ENCODE results near the gene TTI1. TPM values are rescaled to one million over a fixed set of nuclear protein-coding genes. Genes with fewer than 3 reads are reported as not detected.

The TTI1 gene
- total RNA-seq, 4 donors from 2014 or later: 8.2 to 14.2 (median 10.8) TPM

DNA sequence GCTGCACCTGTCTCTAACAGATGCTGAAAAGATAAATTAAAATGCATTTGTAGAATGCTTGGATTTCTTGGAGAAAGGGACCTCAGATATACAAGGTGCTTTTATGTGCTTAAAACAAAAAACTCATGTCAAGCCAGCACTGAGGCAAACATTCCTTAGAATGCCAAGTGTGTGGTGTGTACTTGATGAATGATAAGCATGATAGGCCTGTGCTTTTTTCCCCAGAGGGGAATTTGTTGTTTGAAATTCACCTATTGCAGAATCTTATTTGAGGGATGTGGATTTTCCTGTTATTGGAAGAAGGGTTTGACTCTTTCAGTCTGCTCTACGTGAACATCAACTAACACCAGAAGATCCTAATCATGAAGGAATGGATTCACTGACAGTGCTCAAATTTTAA is 28.8 kb downstream of the TTI1 start:
- Histone ChIP-seq H3K4me3 (no peak overlapping the region), H3K4me1 (no peaks in the 10 kb centered on the region), H3K9me3 (no peaks in the 10 kb centered on the region), H3K36me3 (peaks cover 0 to 73% (median 0%) of the 10 kb centered on the region in 3 donors), H3K27me3 (no peaks in the 10 kb centered on the region), H3K27ac (no peak overlapping the region)
- DNase-seq (ENCODE audit: low spot score in 2 of 2): no peak
- TF ChIP-seq EP300 (IDR thresholded peaks at IDR 0.05) (no peak), POLR2A (IDR thresholded peaks at IDR 0.05) (no peak), CTCF (IDR thresholded peaks at IDR 0.05) (no peak)
- 81 to 92% methylated on average over 1 of the region's 1 CpG for WGBS, 2 donors

DNA sequence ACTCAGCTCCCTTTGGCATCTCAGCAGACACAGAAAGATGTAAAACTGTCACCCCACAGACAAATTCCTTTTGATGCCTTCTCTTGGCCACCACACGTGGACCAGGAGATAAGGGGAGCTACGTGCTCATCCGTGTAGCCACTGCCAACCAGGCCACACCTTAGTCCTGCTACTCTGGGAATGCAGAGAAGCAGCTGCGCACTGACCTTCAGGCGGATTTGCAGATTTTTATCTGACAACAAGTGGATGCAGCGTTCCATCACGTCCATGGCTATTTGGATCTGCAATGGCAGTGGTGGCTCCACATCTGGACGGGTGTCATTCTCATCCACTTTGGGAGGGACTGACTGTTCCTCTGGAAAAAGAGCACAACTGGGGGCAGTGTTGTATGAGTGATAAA is 30.8 kb downstream of the TTI1 start:
- no peak overlapping the region for H3K27ac ChIP-seq
- H3K4me3 ChIP-seq: no peak overlapping the region
- WGBS, 2 donors: 91% methylated on average over 8 of the region's 8 CpGs
- DNase-seq (ENCODE audit: low spot score in 2 of 2): no peak
- H3K36me3 ChIP-seq: peaks cover 0 to 80% (median 5%) of the 10 kb centered on the region in 3 donors
- no peaks in the 10 kb centered on the region for H3K4me1 ChIP-seq
- no peaks in the 10 kb centered on the region for H3K27me3 ChIP-seq
- TF ChIP-seq CTCF (IDR thresholded peaks at IDR 0.05) (no peak), POLR2A (IDR thresholded peaks at IDR 0.05) (no peak), EP300 (IDR thresholded peaks at IDR 0.05) (no peak)
- no peaks in the 10 kb centered on the region for H3K9me3 ChIP-seq

GRCh38 chr20:38001981-38002380 is 31.3 kb downstream of the TTI1 start:
- H3K4me3 ChIP-seq: no peak overlapping the region
- 93 to 94% methylated on average over 4 of the region's 4 CpGs for WGBS, 2 donors
- peaks cover 0 to 83% (median 5%) of the 10 kb centered on the region in 3 donors for H3K36me3 ChIP-seq
- DNase-seq (ENCODE audit: low spot score in 2 of 2): no peak
- H3K4me1 ChIP-seq: no peaks in the 10 kb centered on the region
- H3K27ac ChIP-seq: no peak overlapping the region
- no peaks in the 10 kb centered on the region for H3K9me3 ChIP-seq
- no peaks in the 10 kb centered on the region for H3K27me3 ChIP-seq
- TF ChIP-seq CTCF (IDR thresholded peaks at IDR 0.05): no peak
- no peak for TF ChIP-seq POLR2A (IDR thresholded peaks at IDR 0.05)
- no peak for TF ChIP-seq EP300 (IDR thresholded peaks at IDR 0.05)

DNA sequence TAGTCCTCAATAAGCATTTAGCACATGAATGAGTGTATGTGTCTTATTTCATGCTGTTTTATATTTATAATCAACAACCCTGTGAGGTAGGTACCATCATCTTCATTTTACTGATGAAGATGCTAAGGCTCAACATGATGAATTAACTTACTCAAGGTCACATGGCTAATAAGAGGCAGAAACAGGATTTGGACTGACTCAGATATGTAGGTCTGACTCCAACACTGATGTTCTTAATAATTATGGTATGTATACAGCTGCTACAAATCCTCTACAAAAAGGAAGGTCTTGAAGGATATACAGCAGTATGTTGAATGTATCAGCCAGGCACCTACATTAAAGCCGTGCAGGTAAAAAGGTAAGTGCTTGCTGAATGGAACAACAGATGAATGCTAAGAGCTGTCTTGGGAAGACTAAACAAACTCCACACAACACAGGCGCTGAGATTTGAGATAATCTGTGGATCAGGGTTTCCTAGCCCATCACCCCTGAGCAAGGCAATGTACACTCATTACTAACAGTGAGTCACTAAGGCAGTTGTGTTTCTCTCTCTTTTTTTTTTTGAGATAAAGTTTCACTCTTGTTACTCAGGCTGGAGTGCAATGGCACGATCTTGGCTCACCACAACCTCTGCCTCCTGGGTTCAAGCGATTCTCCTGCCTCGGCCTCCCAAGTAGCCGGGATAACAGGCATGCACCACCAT is 31.9 kb downstream of the TTI1 start:
- DNase-seq (ENCODE audit: low spot score in 2 of 2): no peak
- Histone ChIP-seq H3K4me1 (no peaks in the 10 kb centered on the region), H3K36me3 (peaks cover 0 to 89% (median 5%) of the 10 kb centered on the region in 3 donors), H3K4me3 (no peak overlapping the region), H3K27me3 (no peaks in the 10 kb centered on the region), H3K27ac (no peak overlapping the region), H3K9me3 (no peaks in the 10 kb centered on the region)
- TF ChIP-seq EP300 (IDR thresholded peaks at IDR 0.05) (no peak), POLR2A (IDR thresholded peaks at IDR 0.05) (no peak), CTCF (IDR thresholded peaks at IDR 0.05) (no peak)
- WGBS, 2 donors: 92 to 94% methylated on average over 6 of the region's 6 CpGs

- Histone ChIP-seq H3K4me3 (no peak overlapping the region), H3K36me3 (peaks cover 0 to 97% (median 6%) of the 10 kb centered on the region in 3 donors), H3K27ac (no peak overlapping the region), H3K27me3 (no peaks in the 10 kb centered on the region), H3K4me1 (no peaks in the 10 kb centered on the region), H3K9me3 (no peaks in the 10 kb centered on the region)
- 62 to 76% methylated on average over 13 of the region's 13 CpGs for WGBS, 2 donors
- no peak for TF ChIP-seq POLR2A (IDR thresholded peaks at IDR 0.05)
- TF ChIP-seq EP300 (IDR thresholded peaks at IDR 0.05): no peak
- no peak for TF ChIP-seq CTCF (IDR thresholded peaks at IDR 0.05)
- no peak for DNase-seq (ENCODE audit: low spot score in 2 of 2)
Measured at GRCh38 chr20:38000293-38000692, 33.0 kb downstream of the TTI1 start.

Data from tibial nerve (tissue), 4 donors.